Measurements from ENCODE around the gene SLC16A5.

DNA sequence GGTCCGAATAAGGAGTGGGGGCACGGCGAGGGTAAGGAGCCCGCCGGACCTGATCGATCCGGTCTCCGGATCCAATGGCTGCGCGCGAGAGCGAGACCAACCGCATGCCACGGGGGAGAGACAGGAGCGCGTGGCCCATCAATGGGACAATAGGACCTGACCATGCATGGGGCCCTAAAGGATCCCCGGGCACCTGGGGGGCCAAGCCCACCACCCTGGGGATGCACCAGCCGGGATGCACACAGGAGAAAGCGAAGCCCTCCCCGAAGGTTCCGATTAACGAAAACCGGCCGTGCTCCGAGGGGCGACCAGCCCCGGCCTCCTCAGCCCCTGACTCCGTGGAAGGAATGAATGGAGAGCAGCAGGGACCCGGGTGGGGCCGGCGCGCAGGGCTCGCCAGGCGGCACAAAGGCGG lies 66.0 kb downstream of the SLC16A5 start:
- TF ChIP-seq, protein P1, sequence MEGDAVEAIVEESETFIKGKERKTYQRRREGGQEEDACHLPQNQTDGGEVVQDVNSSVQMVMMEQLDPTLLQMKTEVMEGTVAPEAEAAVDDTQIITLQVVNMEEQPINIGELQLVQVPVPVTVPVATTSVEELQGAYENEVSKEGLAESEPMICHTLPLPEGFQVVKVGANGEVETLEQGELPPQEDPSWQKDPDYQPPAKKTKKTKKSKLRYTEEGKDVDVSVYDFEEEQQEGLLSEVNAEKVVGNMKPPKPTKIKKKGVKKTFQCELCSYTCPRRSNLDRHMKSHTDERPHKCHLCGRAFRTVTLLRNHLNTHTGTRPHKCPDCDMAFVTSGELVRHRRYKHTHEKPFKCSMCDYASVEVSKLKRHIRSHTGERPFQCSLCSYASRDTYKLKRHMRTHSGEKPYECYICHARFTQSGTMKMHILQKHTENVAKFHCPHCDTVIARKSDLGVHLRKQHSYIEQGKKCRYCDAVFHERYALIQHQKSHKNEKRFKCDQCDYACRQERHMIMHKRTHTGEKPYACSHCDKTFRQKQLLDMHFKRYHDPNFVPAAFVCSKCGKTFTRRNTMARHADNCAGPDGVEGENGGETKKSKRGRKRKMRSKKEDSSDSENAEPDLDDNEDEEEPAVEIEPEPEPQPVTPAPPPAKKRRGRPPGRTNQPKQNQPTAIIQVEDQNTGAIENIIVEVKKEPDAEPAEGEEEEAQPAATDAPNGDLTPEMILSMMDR (IDR thresholded peaks at IDR 0.05), result no peak
- no peak for TF ChIP-seq POLR2A (IDR thresholded peaks at IDR 0.05)
